Measurements from ENCODE around the gene C1QTNF1. TPM values are rescaled to one million over a fixed set of nuclear protein-coding genes. Genes with fewer than 3 reads are reported as not detected.
"Not testable (repeated sequence)": the region's sequence is repeated elsewhere in the genome, so short reads cannot be mapped to it uniquely, and the experiment has no call there.

Gene C1QTNF1
- polyA plus RNA-seq, 1 donor = 3.1 TPM

DNA sequence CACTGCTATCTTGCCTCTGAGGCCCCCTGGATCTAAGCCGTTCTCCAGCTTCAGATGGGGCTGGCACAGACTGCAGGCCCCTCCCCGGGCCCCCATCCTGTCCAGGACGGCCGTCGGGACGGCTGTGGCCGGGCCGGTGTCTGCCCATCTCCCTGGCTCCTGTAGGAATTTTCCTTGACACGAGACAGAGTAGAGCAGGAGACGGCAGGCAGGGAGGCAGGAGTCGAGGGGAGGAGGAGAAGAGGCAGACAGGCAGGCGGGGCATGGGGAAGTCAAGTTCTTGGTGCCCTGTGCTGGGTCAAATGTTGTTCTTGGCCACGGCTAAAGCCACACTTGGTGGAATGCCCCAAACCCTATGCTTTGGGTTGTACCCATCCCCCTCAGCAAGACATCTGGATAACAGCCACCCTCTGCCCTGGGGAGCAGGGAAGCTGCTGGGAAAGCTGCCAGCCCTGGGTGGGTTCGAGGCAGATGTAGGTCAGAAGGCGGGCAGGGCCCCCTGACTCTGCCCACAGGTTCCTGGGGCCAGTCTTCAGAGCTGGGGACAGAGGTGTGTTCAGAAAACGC is 4.0 kb downstream of the C1QTNF1 start:
- H3K27ac ChIP-seq (ENCODE audit: low read length) = no peak overlapping the region
- H3K4me1 ChIP-seq (ENCODE audit: control insufficient read depth, insufficient read depth, low read length) = peaks cover 40% of the 10 kb centered on the region
- no peaks in the 10 kb centered on the region for H3K36me3 ChIP-seq (ENCODE audit: control insufficient read depth, insufficient read depth, low read length)
- H3K9me3 ChIP-seq (ENCODE audit: control insufficient read depth, low read depth, low read length) = peaks cover 5% of the 10 kb centered on the region
- peaks cover 26% of the 10 kb centered on the region for H3K27me3 ChIP-seq (ENCODE audit: control insufficient read depth, insufficient read depth, low read length)
- no peak overlapping the region for H3K4me3 ChIP-seq (ENCODE audit: low read length)
- WGBS (ENCODE audit: insufficient coverage, low lambda C conversion rate) = no CpG with 5 or more reads among the region's 16 CpGs
- no peak for DNase-seq

DNA sequence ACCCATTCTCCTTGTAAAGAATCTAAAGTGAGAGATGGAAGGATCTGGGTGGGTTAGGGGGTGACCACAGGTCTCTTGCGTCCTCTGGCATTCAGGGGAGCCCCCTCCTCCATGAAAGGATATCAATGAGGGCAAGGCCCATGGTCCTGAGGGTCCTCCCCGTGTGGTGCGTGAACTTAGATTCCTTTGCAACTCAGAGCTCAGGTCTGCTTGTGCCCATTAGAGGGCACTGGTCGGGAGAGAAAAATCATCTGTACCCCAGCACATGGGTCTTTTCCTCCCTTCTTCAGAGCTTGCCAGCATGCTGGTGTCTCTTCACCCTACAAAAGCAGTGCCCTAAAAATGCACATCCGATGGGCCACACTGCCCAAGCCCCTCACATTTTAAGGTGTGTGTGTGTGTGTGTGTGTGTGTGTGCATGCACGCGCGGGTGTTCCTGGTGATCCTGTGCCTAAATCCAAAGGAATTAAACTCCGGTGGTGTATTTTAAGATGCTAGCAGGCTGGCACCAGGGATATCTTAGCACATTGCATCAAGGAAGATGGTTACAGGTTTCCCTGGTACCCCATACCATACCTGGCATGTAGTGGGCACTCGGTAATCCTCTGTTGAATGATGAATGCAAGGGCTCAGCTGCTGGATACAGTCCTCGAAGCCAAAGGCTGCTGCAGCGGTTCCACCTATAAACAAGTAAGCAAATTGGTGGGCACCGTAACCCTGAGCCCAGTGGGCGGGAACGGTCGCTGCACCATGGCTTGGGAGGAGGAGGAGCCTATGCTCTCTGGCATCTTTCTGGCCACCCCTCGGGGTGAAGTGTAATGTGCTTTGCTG is 4.7 kb downstream of the C1QTNF1 start:
- no peak overlapping the region for H3K4me3 ChIP-seq (ENCODE audit: low read length)
- H3K36me3 ChIP-seq (ENCODE audit: control insufficient read depth, insufficient read depth, low read length) = no peaks in the 10 kb centered on the region
- no peak overlapping the region for H3K27ac ChIP-seq (ENCODE audit: low read length)
- H3K4me1 ChIP-seq (ENCODE audit: control insufficient read depth, insufficient read depth, low read length) = peaks cover 38% of the 10 kb centered on the region
- 40% methylated on average over 1 of the region's 17 CpGs for WGBS (ENCODE audit: insufficient coverage, low lambda C conversion rate)
- peaks cover 5% of the 10 kb centered on the region for H3K9me3 ChIP-seq (ENCODE audit: control insufficient read depth, low read depth, low read length)
- H3K27me3 ChIP-seq (ENCODE audit: control insufficient read depth, insufficient read depth, low read length) = peaks cover 19% of the 10 kb centered on the region
- DNase-seq = no peak

DNA sequence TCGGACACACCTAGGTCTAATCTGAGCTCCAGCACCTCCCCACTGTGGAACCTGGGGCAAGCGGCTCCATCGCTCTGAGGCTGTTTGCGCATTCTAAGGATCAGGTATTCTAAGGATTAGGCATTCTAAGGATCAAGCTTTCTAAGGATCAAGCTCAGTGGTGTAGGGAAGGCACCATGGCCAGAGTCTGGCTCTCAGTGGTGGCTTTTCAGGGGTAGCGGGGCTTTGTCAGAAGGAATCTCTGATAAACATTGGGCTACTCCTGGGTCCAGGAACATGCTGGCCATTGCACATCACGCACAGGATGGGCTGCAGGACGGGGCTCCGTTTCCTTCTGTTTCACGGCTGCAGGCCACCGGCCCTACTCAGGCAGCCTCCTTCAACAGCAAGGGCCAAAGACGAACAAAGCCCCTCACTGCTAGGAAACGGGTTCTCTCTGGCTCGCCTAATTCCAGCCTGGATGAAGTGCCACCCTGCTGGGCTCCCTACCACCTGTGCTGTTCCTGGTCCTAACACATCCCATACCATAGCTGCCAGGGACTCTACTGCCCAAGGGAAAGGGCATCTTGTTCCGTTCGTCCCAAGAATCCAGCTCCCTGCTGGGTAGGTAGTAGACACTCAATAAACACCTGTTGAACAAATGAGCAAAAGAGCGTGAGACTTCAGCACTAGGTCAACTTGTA is 5.5 kb downstream of the C1QTNF1 start:
- H3K4me1 ChIP-seq (ENCODE audit: control insufficient read depth, insufficient read depth, low read length) = peaks cover 33% of the 10 kb centered on the region
- H3K9me3 ChIP-seq (ENCODE audit: control insufficient read depth, low read depth, low read length) = peaks cover 3% of the 10 kb centered on the region
- H3K4me3 ChIP-seq (ENCODE audit: low read length) = no peak overlapping the region
- H3K27ac ChIP-seq (ENCODE audit: low read length) = no peak overlapping the region
- DNase-seq = no peak
- no peaks in the 10 kb centered on the region for H3K36me3 ChIP-seq (ENCODE audit: control insufficient read depth, insufficient read depth, low read length)
- H3K27me3 ChIP-seq (ENCODE audit: control insufficient read depth, insufficient read depth, low read length) = peaks cover 13% of the 10 kb centered on the region
- no CpG with 5 or more reads among the region's 16 CpGs for WGBS (ENCODE audit: insufficient coverage, low lambda C conversion rate)

DNA sequence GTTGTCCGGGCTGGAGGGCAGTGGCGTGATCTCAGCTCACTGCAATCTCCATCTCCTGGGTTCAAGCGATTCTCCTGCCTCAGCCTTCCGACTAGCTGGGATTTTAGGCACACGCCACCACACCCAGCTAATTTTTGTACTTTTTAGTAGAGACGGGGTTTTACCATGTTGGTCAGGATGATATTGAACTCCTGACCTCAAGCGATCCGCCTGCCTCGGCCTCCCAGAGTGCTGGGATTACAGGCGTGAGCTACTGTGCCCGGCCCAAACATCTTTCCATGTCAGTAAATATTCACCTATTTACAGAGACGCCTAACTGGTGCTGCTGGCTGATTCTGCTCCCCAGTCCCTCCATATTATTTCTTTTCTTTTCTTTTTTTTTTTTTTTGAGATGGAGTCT is 6.7 kb downstream of the C1QTNF1 start:
- 81% methylated on average over 9 of the region's 12 CpGs for WGBS (ENCODE audit: insufficient coverage, low lambda C conversion rate)
- DNase-seq; H3K36me3 ChIP-seq (ENCODE audit: control insufficient read depth, insufficient read depth, low read length); H3K9me3 ChIP-seq (ENCODE audit: control insufficient read depth, low read depth, low read length); H3K27ac ChIP-seq (ENCODE audit: low read length); H3K4me3 ChIP-seq (ENCODE audit: low read length); H3K27me3 ChIP-seq (ENCODE audit: control insufficient read depth, insufficient read depth, low read length): not testable (repeated sequence)
- peaks cover 22% of the 10 kb centered on the region for H3K4me1 ChIP-seq (ENCODE audit: control insufficient read depth, insufficient read depth, low read length)

DNA sequence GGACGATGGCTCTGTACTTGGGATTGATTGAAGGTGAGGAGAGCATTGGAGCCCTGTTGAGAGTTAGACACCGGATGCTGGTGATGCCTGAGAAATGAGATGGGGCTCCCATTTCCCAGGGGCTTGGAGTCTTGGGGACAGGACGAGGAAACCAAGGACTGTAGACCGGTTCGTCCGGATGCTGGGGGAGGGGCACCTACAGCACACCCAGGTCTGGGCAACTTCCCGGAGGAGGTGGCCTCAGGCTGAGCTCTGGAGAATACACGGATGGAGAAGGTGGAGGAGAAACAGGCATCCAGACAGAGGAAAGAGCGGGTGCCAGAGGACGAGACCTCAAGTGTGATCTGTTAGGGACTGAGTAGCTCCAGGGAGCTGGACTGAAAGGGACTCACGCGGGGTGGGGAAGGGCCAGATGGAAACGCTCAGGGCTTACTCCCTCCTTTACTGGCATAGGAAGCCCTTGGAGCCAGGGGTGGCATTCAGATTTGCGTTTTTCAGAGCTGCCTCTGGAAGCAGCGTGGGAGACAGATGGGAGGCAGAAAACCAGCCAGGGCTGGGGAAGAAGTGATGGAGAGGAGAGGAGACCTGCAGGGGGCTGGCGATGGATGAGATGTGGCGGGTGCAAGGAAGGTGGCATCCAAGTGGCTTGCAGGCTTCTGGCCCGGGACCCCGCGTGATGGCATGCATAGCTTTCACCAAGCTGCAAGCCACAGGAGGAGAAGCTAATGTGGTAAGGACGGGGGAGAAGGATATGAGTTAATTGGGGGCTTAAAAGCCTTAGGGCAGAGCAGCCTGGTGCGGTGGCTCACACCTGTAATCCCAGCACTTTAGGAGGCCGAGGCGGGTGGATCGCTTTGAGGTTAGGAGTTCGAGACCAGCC is 8.3 kb downstream of the C1QTNF1 start:
- WGBS (ENCODE audit: insufficient coverage, low lambda C conversion rate) = 50% methylated on average over 2 of the region's 26 CpGs
- H3K4me1 ChIP-seq (ENCODE audit: control insufficient read depth, insufficient read depth, low read length) = peaks cover 11% of the 10 kb centered on the region
- peaks cover 2% of the 10 kb centered on the region for H3K27me3 ChIP-seq (ENCODE audit: control insufficient read depth, insufficient read depth, low read length)
- no peaks in the 10 kb centered on the region for H3K9me3 ChIP-seq (ENCODE audit: control insufficient read depth, low read depth, low read length)
- H3K4me3 ChIP-seq (ENCODE audit: low read length) = no peak overlapping the region
- no peak overlapping the region for H3K27ac ChIP-seq (ENCODE audit: low read length)
- no peaks in the 10 kb centered on the region for H3K36me3 ChIP-seq (ENCODE audit: control insufficient read depth, insufficient read depth, low read length)
- DNase-seq = no peak

DNA sequence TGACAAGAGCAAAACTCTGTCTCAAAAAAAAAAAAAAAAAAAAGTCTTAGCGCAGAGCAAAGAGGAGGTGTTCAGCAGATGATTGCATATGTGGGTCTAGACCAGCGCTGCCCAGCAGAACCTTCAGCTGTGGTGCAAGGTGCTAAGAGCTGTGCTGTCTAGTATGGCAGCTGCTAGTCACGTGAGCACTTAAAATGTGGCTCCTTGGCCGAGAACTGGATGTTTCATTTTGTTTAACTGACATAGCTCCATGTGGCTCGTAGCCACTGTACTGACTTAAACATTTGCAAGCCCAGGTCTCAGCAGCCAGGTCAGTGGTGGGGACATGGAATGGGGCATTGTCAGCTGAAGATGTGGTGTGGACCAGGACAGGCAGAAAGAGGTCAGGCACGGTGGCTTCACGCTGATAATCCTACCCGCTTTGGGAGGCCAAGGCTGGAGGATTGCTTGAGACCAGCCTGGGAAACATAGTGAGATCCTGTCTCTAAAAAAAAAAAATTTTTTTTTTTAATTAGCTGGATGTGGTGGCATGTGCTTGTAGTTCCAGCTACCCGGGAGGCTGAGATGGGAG is 9.2 kb downstream of the C1QTNF1 start:
- DNase-seq = no peak
- Histone ChIP-seq H3K36me3 (ENCODE audit: control insufficient read depth, insufficient read depth, low read length) (no peaks in the 10 kb centered on the region), H3K27me3 (ENCODE audit: control insufficient read depth, insufficient read depth, low read length) (peaks cover 2% of the 10 kb centered on the region), H3K9me3 (ENCODE audit: control insufficient read depth, low read depth, low read length) (no peaks in the 10 kb centered on the region), H3K27ac (ENCODE audit: low read length) (no peak overlapping the region), H3K4me1 (ENCODE audit: control insufficient read depth, insufficient read depth, low read length) (peaks cover 2% of the 10 kb centered on the region), H3K4me3 (ENCODE audit: low read length) (no peak overlapping the region)
- no CpG with 5 or more reads among the region's 9 CpGs for WGBS (ENCODE audit: insufficient coverage, low lambda C conversion rate)

DNA sequence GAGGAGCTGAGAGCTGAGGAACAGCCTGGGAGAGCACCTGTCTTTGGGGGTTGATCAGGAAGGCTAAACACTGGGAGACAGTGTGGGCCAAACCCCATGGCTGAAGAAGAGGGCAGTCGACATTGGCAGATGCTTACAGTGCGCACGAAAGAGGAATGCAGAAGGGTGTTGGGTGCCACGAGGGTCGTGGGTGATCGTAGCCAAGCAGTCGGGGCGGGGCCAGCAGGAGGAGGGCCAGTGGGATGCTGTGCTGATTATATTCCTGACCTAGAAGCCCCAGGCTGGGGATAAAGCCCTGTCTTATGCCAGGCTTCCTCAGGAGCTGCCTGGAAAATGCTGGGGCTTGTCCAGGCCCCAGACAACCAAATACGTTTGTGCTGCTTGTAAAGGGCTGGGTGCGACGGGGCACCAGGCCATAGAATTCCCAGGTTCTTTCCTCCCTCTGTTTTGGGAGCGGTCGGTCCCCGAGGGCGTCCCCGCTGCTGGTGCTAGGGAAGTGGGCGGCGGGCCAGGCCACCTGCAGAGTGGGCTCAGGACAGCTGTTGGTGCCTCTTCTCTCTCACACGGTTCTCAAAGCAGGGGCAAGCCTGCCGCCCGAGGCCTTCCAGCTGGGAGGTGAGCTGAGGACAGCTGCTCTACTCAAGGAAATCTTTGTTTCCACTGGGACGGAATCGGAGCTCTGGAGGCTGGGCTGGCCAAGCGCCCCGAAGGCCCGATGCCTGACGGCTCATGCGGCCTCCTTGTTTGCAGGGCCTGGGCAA is 10.0 kb downstream of the C1QTNF1 start:
- no peaks in the 10 kb centered on the region for H3K9me3 ChIP-seq (ENCODE audit: control insufficient read depth, low read depth, low read length)
- peaks cover 2% of the 10 kb centered on the region for H3K27me3 ChIP-seq (ENCODE audit: control insufficient read depth, insufficient read depth, low read length)
- no CpG with 5 or more reads among the region's 28 CpGs for WGBS (ENCODE audit: insufficient coverage, low lambda C conversion rate)
- no peaks in the 10 kb centered on the region for H3K36me3 ChIP-seq (ENCODE audit: control insufficient read depth, insufficient read depth, low read length)
- no peaks in the 10 kb centered on the region for H3K4me1 ChIP-seq (ENCODE audit: control insufficient read depth, insufficient read depth, low read length)
- no peak for DNase-seq
- H3K27ac ChIP-seq (ENCODE audit: low read length) = no peak overlapping the region
- H3K4me3 ChIP-seq (ENCODE audit: low read length) = no peak overlapping the region

DNA sequence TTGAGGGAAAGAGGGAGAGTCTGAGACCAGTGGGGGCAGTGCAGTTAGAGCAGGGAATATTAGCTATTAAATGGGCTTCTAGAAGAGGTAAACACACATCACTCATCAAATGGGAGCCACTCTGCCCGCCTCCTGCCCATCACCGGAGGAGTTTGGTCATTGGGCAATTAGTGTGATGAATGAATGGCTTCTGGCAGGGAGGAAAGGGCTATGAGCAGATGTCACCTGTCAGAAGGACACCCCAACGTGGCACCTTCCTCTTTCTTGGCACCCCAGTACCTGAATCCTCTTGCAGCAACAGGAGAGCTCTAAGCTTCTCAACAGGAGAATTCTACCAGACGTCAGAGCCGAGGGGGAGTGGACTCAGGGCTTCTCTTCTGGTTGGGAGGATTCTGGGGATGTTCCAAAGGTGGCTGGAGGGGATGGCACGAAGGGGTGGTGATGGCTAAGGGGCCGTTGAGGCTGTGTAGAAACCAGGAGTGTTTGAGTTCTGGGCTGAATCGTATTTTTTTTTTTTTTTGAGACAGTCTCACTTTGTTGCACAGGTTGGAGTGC is 11.0 kb downstream of the C1QTNF1 start:
- WGBS (ENCODE audit: insufficient coverage, low lambda C conversion rate) = 60% methylated on average over 1 of the region's 8 CpGs
- no peak for DNase-seq
- no peak overlapping the region for H3K27ac ChIP-seq (ENCODE audit: low read length)

DNA sequence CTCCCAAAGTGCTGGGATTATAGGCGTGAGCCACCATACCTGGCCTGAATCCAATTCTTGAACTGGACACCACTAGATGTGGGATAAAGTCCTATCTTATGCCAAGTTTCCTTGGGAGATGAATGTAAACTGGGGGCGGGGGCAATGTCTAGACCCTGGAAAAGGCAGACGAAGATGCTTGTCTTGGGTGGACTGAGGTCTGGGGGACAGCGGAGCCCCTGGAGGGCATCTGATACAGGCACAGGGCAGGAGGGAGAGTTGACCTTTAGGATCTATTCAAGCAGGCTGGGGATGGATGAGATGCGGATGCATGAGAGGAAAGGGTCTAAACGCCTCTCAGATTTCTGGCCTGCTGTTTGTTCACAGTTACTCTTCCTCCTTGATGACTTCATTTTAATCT is 11.7 kb downstream of the C1QTNF1 start:
- no CpG with 5 or more reads among the region's 6 CpGs for WGBS (ENCODE audit: insufficient coverage, low lambda C conversion rate)

More for the DNA sequence above, 11.0 kb downstream of the C1QTNF1 start:
- Histone ChIP-seq H3K4me1 (ENCODE audit: control insufficient read depth, insufficient read depth, low read length) (no peaks in the 10 kb centered on the region), H3K9me3 (ENCODE audit: control insufficient read depth, low read depth, low read length) (no peaks in the 10 kb centered on the region), H3K4me3 (ENCODE audit: low read length) (no peak overlapping the region), H3K27me3 (ENCODE audit: control insufficient read depth, insufficient read depth, low read length) (peaks cover 2% of the 10 kb centered on the region), H3K36me3 (ENCODE audit: control insufficient read depth, insufficient read depth, low read length) (no peaks in the 10 kb centered on the region)

More for the DNA sequence above, 11.7 kb downstream of the C1QTNF1 start:
- Histone ChIP-seq H3K4me1 (ENCODE audit: control insufficient read depth, insufficient read depth, low read length) (no peaks in the 10 kb centered on the region), H3K4me3 (ENCODE audit: low read length) (no peak overlapping the region), H3K27me3 (ENCODE audit: control insufficient read depth, insufficient read depth, low read length) (peaks cover 2% of the 10 kb centered on the region), H3K27ac (ENCODE audit: low read length) (no peak overlapping the region), H3K9me3 (ENCODE audit: control insufficient read depth, low read depth, low read length) (no peaks in the 10 kb centered on the region), H3K36me3 (ENCODE audit: control insufficient read depth, insufficient read depth, low read length) (no peaks in the 10 kb centered on the region)
- DNase-seq = no peak
